ENCODE results near the gene SCARB2. TPM values are rescaled to one million over a fixed set of nuclear protein-coding genes. Genes with fewer than 3 reads are reported as not detected.

The SCARB2 gene
- total and polyA plus RNA-seq, 2 experiments from 2014 or later: 17.7 to 41.0 TPM

- Mint-ChIP-seq H3K27me3 (ENCODE audit: insufficient read depth, low read depth, poor library complexity) (peaks cover 2% of the 10 kb centered on the region), H3K27ac (no peak overlapping the region), H3K4me1 (no peaks in the 10 kb centered on the region), H3K9me3 (no peaks in the 10 kb centered on the region), H3K4me3 (no peak overlapping the region), H3K36me3 (ENCODE audit: low read depth) (peaks cover 86% of the 10 kb centered on the region)
- H3K4me2 ChIP-seq: no peak overlapping the region
- H3F3A ChIP-seq (replicated peaks; ENCODE audit: low read depth): no peaks in the 10 kb centered on the region
- no peaks in the 10 kb centered on the region for H3K27me3 ChIP-seq (ENCODE audit: insufficient read depth)
- DNase-seq (ENCODE audit: low spot score): no peak
- no peak for ATAC-seq
- no peaks in the 10 kb centered on the region for H3K9me2 ChIP-seq (ENCODE audit: insufficient read depth)
- H3K4me3 ChIP-seq: no peak overlapping the region
- no peak for TF ChIP-seq CTCF (conservative IDR thresholded peaks at IDR 0.05; ENCODE audit: low read depth in 2 of 2)
- TF ChIP-seq ETS1 (IDR thresholded peaks at IDR 0.05): no peak
- TF ChIP-seq ZNF462 (CRISPR knock-in tag; IDR thresholded peaks at IDR 0.05): no peak
- TF ChIP-seq REST (IDR thresholded peaks at IDR 0.05; ENCODE audit: unreplicated experiment): no peak
- no peak for TF ChIP-seq NANOG (IDR thresholded peaks at IDR 0.05; ENCODE audit: borderline replicate concordance)
- peaks cover 18% of the 10 kb centered on the region for H4K20me1 ChIP-seq (replicated peaks; ENCODE audit: insufficient read depth)
- no peaks in the 10 kb centered on the region for H3K4me1 ChIP-seq (ENCODE audit: insufficient read depth)
- H3K36me3 ChIP-seq (ENCODE audit: insufficient read depth): peaks cover 58% of the 10 kb centered on the region; the same call in 1 of the 2 replicates
- peaks cover 33% of the 10 kb centered on the region for H3K79me2 ChIP-seq (replicated peaks; ENCODE audit: insufficient read depth)
- H2AFZ ChIP-seq: no peak overlapping the region
- no peak overlapping the region for H3K27ac ChIP-seq (ENCODE audit: low read depth)
These were observed 87.8 kb downstream of the SCARB2 start for GRCh38 chr4:76125816-76126215.
